Testis (tissue), 5 donors: ENCODE results near the gene ZNF33B. TPM values are rescaled to one million over a fixed set of nuclear protein-coding genes. Genes with fewer than 3 reads are reported as not detected.
"Not testable (repeated sequence)": the region's sequence is repeated elsewhere in the genome, so short reads cannot be mapped to it uniquely, and the experiment has no call there.

Source experiments
- DNase-seq: peaks from one replicate; pipeline ENCODE4 v3.0.0-alpha.2; 2019
- H3K27ac ChIP-seq, 2 donors: fragments of 200-600 bp; sonication (generic); one replicate each; pipeline ENCODE4 v1.5.1; 2019
- H3K27me3 ChIP-seq: fragments of 200-600 bp; sonication (generic); one replicate; pipeline ENCODE4 v1.5.1; 2019
- H3K36me3 ChIP-seq: fragments of 200-600 bp; sonication (generic); one replicate; pipeline ENCODE4 v1.5.1; 2017; ENCODE audit warnings: low read depth; ENCODE audit errors: missing control alignments
- H3K4me1 ChIP-seq: fragments of 200-600 bp; sonication (generic); one replicate; pipeline ENCODE4 v1.5.1; 2019
- H3K4me3 ChIP-seq, 2 donors: fragments of 200-600 bp; sonication (generic); one replicate each; pipeline ENCODE4 v1.5.1; 2017 to 2019
- H3K9me3 ChIP-seq: fragments of 200-600 bp; sonication (generic); one replicate; pipeline ENCODE4 v1.5.1; 2017
- POLR2A ChIP-seq: fragments of 450-650 bp; IDR thresholded peaks from one replicate; pipeline ENCODE4 v1.6.1; 2017; ENCODE audit warnings: antibody characterized with exemption, mild to moderate bottlenecking, moderate library complexity
- WGBS, 2 donors: methylation state at CpG; one replicate each; pipeline ENCODE4 v1.1.5; 2018; 5-methylcytosine and 5-hydroxymethylcytosine counted together
- intact Hi-C: fragments of 100-400 bp; cut with DNase I; formaldehyde crosslinking; loops from one replicate; pipeline ENCODE4 v1.15.1; 2023; ENCODE audit warnings: low total_unique reads
- long read RNA-seq, 2 donors: transcript quantifications; one replicate each; lab custom pipeline, GENCODE V29; 2026
- polyA plus RNA-seq: library from polyadenylated mRNA; stranded (reverse); fragments of 350-450 nt; fragmentation: Illumina TruSeq; extraction: RNeasy Lipid Tissue Mini Kit (QIAGEN cat#74804); gene quantifications from one replicate; pipeline ENCODE4 v1.2.3, GENCODE V29; 2014; ENCODE audit warnings: low read depth, low replicate concordance; ENCODE audit not compliant: insufficient read depth
- total RNA-seq, 2 donors: library from RNA; depleted of rRNA; stranded (reverse); fragments of >200 nt; gene quantifications; one replicate each; pipeline ENCODE4 v1.2.3, GENCODE V29; 2016
- TF ChIP-seq, protein P1 (sequence below), 3 experiments: fragments of 450-650 bp in 2 of 3; fragments of 200-600 bp in 1 of 3; sonication (generic) in 1 of 3; IDR thresholded peaks; one replicate each; pipeline ENCODE4 v1.5.1; 2016 to 2019; ENCODE audit warnings: antibody characterized with exemption in 3 of 3, mild to moderate bottlenecking in 2 of 3, moderate library complexity in 1 of 3

Gene ZNF33B
- total RNA-seq (10 to 100 TPM; 17.2 to 21.1 TPM), polyA plus RNA-seq (11.1 TPM)
- long read RNA-seq, donor 1, result 0 reads
- long read RNA-seq, donor 2, result 0 reads

DNA sequence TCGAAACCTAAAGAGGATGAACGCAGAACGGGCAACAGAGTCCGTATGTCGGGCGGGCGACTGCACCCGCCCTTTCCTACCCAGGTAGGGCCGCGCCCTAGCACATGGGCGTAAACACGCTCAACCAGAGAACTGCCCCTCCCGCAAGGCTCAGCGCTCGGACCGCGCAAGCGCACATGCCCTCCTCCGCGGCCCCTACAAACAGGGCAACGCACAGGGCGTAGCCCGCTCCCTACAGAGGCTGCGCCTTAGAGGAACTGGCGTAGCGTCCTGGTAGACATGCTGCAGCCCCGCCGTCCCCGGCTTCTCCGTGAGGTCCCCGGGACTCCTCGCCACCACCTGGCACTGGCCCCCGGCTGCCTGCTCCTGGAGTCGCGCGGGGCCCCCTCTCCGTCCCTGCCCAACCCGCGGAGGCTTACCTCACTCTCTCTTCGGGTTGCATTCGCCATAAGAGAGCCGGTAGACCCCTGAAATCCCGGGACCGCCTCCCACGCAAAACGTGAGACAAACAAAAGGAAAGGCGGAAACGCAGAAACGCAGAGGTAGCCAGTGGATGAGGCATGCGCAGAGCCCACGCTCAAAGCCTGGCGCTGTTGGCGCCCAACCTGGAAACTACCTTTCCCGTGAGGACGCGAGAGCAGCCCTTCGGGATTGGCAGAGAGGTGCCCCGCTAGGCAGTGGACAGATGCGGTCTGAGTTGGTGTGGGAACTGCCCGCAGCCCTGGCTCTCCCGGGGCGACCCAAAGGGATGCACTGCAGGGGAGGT is at the start of gene ZNF33B:
Gene ZNF33B (minus strand): TSS at position 516 of the 766 bp plus-strand sequence. CDS start 1,642 bp downstream, outside the sequence.
- no peaks in the 10 kb centered on the region for H3K36me3 ChIP-seq

DNA sequence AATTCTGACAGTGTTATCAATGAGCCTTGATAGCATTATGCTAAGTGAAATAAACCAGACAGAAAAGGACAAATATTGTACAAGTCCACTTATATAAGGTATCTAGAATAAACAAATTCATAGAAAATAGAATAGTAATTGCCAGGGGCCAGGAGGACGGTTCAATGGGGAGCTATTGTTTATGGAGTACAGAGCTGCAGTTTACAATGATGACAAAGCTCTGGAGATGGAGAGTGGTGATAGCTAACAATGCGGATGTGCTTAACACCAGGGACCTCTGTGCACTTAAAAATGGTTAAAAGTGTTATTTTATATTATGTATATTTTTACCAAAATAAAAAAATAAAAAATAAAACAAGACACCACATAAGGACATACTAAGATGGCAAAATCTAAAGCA is 46.1 kb upstream of the ZNF33B start:
- 84 to 91% methylated on average over 2 of the region's 2 CpGs for WGBS, 2 donors
- Histone ChIP-seq H3K9me3 (no peaks in the 10 kb centered on the region), H3K27ac (no peak overlapping the region), H3K4me3 (no peak overlapping the region), H3K36me3 (no peaks in the 10 kb centered on the region), H3K4me1 (no peaks in the 10 kb centered on the region), H3K27me3 (no peaks in the 10 kb centered on the region)
- no peak for DNase-seq
- TF ChIP-seq, protein P1, sequence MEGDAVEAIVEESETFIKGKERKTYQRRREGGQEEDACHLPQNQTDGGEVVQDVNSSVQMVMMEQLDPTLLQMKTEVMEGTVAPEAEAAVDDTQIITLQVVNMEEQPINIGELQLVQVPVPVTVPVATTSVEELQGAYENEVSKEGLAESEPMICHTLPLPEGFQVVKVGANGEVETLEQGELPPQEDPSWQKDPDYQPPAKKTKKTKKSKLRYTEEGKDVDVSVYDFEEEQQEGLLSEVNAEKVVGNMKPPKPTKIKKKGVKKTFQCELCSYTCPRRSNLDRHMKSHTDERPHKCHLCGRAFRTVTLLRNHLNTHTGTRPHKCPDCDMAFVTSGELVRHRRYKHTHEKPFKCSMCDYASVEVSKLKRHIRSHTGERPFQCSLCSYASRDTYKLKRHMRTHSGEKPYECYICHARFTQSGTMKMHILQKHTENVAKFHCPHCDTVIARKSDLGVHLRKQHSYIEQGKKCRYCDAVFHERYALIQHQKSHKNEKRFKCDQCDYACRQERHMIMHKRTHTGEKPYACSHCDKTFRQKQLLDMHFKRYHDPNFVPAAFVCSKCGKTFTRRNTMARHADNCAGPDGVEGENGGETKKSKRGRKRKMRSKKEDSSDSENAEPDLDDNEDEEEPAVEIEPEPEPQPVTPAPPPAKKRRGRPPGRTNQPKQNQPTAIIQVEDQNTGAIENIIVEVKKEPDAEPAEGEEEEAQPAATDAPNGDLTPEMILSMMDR (IDR thresholded peaks at IDR 0.05), result no peak
- no peak for TF ChIP-seq POLR2A
- intact Hi-C loops, result no loop called here

More for the DNA sequence above, at the start of gene ZNF33B:
- Histone ChIP-seq H3K27ac (peak within 1 kb of the TSS; percentile 89), H3K4me1 (peaks cover 3% of the 10 kb centered on the region), H3K4me3 (peak within 1 kb of the TSS; percentile 78 to 86), H3K27me3 (no peaks in the 10 kb centered on the region), H3K9me3 (no peaks in the 10 kb centered on the region)
- TF ChIP-seq, protein P1 (IDR thresholded peaks at IDR 0.05), result no peak
- TF ChIP-seq POLR2A, result no peak
- peak; percentile 96 for DNase-seq
- 1% methylated on average over 58 to 62 of the region's 62 CpGs for WGBS, 2 donors
- intact Hi-C loops, result no loop called here

DNA sequence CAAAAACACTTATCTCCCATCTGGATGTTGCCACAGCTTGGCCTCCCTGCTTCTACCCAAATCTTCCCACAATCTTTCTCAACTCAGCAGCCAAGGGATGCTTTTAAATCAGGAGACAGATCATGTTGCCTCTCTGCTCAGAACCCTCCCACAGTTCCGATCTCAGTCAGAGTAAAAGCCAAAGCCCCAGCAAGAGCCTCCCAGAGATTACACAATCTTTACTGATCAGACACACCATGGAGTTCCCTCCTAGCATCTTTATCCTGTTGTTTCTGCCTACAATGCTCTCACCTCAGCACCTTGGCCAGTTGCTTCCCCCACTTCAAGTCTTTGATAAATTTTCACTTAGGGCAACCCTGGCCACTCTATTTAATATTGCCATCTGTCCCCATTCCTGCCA is 41.9 kb upstream of the ZNF33B start:
- no peaks in the 10 kb centered on the region for H3K4me1 ChIP-seq
- intact Hi-C loops, result no loop called here
- no peak for DNase-seq
- TF ChIP-seq, protein P1 (IDR thresholded peaks at IDR 0.05), result no peak
- no peak for TF ChIP-seq POLR2A
- H3K36me3 ChIP-seq, result no peaks in the 10 kb centered on the region
- 81 to 85% methylated on average over 1 of the region's 1 CpG for WGBS, 2 donors
- no peak overlapping the region for H3K27ac ChIP-seq
- H3K27me3 ChIP-seq, result no peaks in the 10 kb centered on the region
- no peak overlapping the region for H3K4me3 ChIP-seq
- no peaks in the 10 kb centered on the region for H3K9me3 ChIP-seq

DNA sequence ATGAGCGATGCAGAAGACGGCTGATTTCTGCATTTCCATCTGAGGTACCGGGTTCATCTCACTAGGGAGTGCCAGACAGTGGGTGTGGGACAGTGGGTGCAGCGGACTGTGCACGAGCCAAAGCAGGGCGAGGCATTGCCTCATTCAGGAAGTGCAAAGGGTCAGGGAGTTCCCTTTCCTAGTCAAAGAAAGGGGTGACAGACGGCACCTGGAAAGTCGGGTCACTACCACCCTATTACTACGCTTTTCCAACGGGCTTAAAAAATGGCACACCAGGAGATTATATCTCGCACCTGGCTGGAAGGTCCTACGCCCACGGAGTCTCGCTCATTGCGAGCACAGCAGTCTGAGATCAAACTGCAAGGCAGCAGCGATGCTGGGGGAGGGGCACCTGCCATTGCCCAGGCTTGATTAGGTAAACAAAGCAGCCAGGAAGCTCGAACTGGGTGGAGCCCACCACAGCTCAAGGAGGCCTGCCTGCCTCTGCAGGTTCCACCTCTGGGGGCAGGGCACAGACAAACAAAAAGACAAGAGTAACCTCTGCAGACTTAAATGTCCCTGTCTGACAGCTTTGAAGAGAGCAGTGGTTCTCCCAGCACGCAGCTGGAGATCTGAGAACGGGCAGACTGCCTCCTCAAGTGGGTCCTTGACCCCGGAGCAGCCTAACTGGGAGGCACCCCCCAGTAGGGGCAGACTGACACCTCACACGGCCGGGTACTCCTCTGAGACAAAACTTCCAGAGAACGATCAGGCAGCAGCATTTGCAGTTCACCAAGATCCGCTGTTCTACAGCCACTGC is 27.0 kb upstream of the ZNF33B start:
- H3K9me3 ChIP-seq, H3K27ac ChIP-seq, H3K4me3 ChIP-seq, intact Hi-C loops, DNase-seq, H3K27me3 ChIP-seq, H3K36me3 ChIP-seq, H3K4me1 ChIP-seq: not testable (repeated sequence)
- WGBS, 2 donors, result 84 to 90% methylated on average over 19 to 24 of the region's 24 CpGs

DNA sequence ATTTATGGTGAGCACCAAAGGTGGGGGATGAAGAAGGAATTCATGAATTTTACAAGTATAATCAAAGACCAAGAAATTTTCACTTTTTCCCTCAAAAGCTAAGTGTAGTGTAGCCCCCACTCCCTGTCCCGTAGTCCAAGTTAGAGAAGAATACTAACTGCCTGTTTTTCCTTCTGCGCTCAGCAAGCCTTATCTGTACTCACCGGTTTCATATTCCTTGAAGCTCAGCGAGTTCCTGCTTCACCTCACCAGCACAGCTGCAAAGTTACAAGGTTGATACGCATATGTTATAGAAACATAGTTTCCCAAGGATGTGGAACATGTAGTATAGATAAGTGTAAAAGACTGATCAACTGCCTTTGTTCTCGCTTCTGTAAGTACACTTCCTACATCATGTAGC is 16.0 kb upstream of the ZNF33B start:
- H3K27ac ChIP-seq, result no peak overlapping the region
- no peak for DNase-seq
- no peaks in the 10 kb centered on the region for H3K36me3 ChIP-seq
- H3K27me3 ChIP-seq, result no peaks in the 10 kb centered on the region
- TF ChIP-seq POLR2A, result no peak
- TF ChIP-seq, protein P1 (IDR thresholded peaks at IDR 0.05), result no peak
- intact Hi-C loops, result no loop called here
- H3K9me3 ChIP-seq, result no peaks in the 10 kb centered on the region
- no peaks in the 10 kb centered on the region for H3K4me1 ChIP-seq
- WGBS, 2 donors, result 49 to 51% methylated on average over 6 of the region's 6 CpGs
- no peak overlapping the region for H3K4me3 ChIP-seq
